K562 (cell line): ENCODE measurements around the gene TADA1. TPM values are rescaled to one million over a fixed set of nuclear protein-coding genes. Genes with fewer than 3 reads are reported as not detected.
A peak's percentile ranks its signal among the peaks of the same experiment; 100 is the strongest.

Source experiments
- CBFB ChIP-seq: sonication (generic); formaldehyde crosslinking; IDR thresholded peaks from 2 replicates; pipeline ENCODE4 v1.4.0; 2020; ENCODE audit warnings: mild to moderate bottlenecking, missing genetic modification reagents
- CBX2 ChIP-seq: fragments of 200-600 bp; sonication (generic); IDR thresholded peaks from one replicate; pipeline ENCODE4 v1.6.1; 2012; ENCODE audit warnings: mild to moderate bottlenecking, low read length, inconsistent platforms; ENCODE audit not compliant: insufficient read depth, poor library complexity, severe bottlenecking
- CBX8 ChIP-seq: fragments of 200-600 bp; sonication (generic); IDR thresholded peaks from 2 replicates; pipeline ENCODE4 v1.6.1; 2012; ENCODE audit warnings: borderline replicate concordance, mixed run types, low read depth, mild to moderate bottlenecking, moderate library complexity, mixed read lengths, low read length, control low read depth, inconsistent platforms; ENCODE audit not compliant: poor library complexity, severe bottlenecking; ENCODE audit errors: extremely low read depth
- FOXP1 ChIP-seq: sonication (generic); formaldehyde crosslinking; IDR thresholded peaks from 2 replicates; pipeline ENCODE4 v1.8.0; 2022; ENCODE audit warnings: mild to moderate bottlenecking, missing genetic modification reagents
- ILK ChIP-seq: fragments of 450-650 bp; IDR thresholded peaks from 2 replicates; pipeline ENCODE4 v1.6.1; 2016; ENCODE audit warnings: missing genetic modification characterization, low read depth, mild to moderate bottlenecking, missing compliant biosample characterization, moderate library complexity, borderline replicate concordance
- KLF13 ChIP-seq: fragments of 450-650 bp; IDR thresholded peaks from 2 replicates; pipeline ENCODE4 v1.6.1; 2016; ENCODE audit warnings: missing genetic modification characterization, low read depth, mild to moderate bottlenecking, missing compliant biosample characterization, moderate library complexity, borderline replicate concordance
- NR1H2 ChIP-seq: sonication (generic); formaldehyde crosslinking; IDR thresholded peaks from 2 replicates; pipeline ENCODE4 v1.4.0; 2020; ENCODE audit warnings: mild to moderate bottlenecking, missing genetic modification reagents
- PHB ChIP-seq: fragments of 250-450 bp; sonication (Bioruptor Pico); IDR thresholded peaks from 2 replicates; pipeline ENCODE4 v1.5.0; 2021
- RBM39 ChIP-seq: fragments of 200-400 bp; formaldehyde crosslinking; optimal IDR thresholded peaks from 2 replicates; pipeline ENCODE3; 2018; ENCODE audit warnings: low read depth, low read length
- SMARCB1 ChIP-seq: IDR thresholded peaks from 2 replicates; pipeline ENCODE4 v1.6.1; 2011; ENCODE audit warnings: improper control_type of control experiment, low read depth; ENCODE audit not compliant: insufficient read length
- SMARCC2 ChIP-seq: fragments of 450-650 bp; IDR thresholded peaks from 2 replicates; pipeline ENCODE4 v1.6.1; 2017; ENCODE audit warnings: antibody characterized with exemption, moderate library complexity, mild to moderate bottlenecking, low read depth
- SRSF7 ChIP-seq: fragments of 200-400 bp; formaldehyde crosslinking; optimal IDR thresholded peaks from 2 replicates; pipeline ENCODE3; 2017; ENCODE audit warnings: mild to moderate bottlenecking, low read depth, low read length
- TARDBP ChIP-seq: fragments of 450-650 bp; IDR thresholded peaks from 2 replicates; pipeline ENCODE4 v1.6.1; 2016
- ZNF224 ChIP-seq: sonication (generic); formaldehyde crosslinking; IDR thresholded peaks from 2 replicates; pipeline ENCODE4 v1.8.0; 2022; ENCODE audit warnings: mild to moderate bottlenecking, missing genetic modification reagents
- ZNF232 ChIP-seq: sonication (generic); formaldehyde crosslinking; IDR thresholded peaks from 2 replicates; pipeline ENCODE4 v1.8.0; 2022; ENCODE audit warnings: mild to moderate bottlenecking, missing genetic modification reagents
- ZNF280B ChIP-seq: fragments of 250-450 bp; sonication (Bioruptor Pico); IDR thresholded peaks from 2 replicates; pipeline ENCODE4 v1.5.1; 2021; ENCODE audit warnings: mild to moderate bottlenecking
- ZNF316 ChIP-seq: fragments of 450-650 bp; IDR thresholded peaks from 2 replicates; pipeline ENCODE4 v1.6.1; 2016
- polyA plus RNA-seq, 8 experiments: library from polyadenylated mRNA; depleted of rRNA in 4 of 8; stranded (reverse) in 5 of 8; unstranded in 3 of 8; fragments of >200 nt; fragmentation: Nextera tagmentation in 2 of 8; fragmentation: Illumina TruSeq in 1 of 8; extraction: Ambion mirVana in 2 of 8; extraction: Trizol in 1 of 8; gene quantifications; 2 replicates each; pipeline versions ENCODE4 v1.2.1 to v1.2.3, GENCODE V29; 2011 to 2014; ENCODE audit warnings: inconsistent platforms in 1 of 8, missing spikeins in 1 of 8
- total RNA-seq, 7 experiments: library from RNA; depleted of rRNA in 6 of 7; stranded (reverse); fragments of >200 nt in 6 of 7; fragmentation: Illumina TruSeq in 2 of 7; extraction: Trizol in 2 of 7; gene quantifications; 2 replicates each; pipeline versions ENCODE4 v1.2.1 to v1.2.3, GENCODE V29; 2011 to 2021; ENCODE audit warnings: low replicate concordance in 1 of 7
- TF ChIP-seq, protein P1 (sequence below): sonication (generic); formaldehyde crosslinking; IDR thresholded peaks from 2 replicates; pipeline ENCODE4 v1.8.1; 2023; ENCODE audit warnings: missing genetic modification reagents, mild to moderate bottlenecking, borderline replicate concordance

The TADA1 gene
- total and polyA plus RNA-seq, 9 of the 15 experiments (the other 6 are each of a cell fraction or from before 2014, with no cell fraction given) = 15.9 to 76.5 (median 28.7) TPM

GRCh38 chr1:166875734-166876539 is at the start of gene TADA1 (continued):
- TF ChIP-seq ZNF316 = no peak
- no peak for TF ChIP-seq SMARCC2
- TF ChIP-seq SMARCB1 = no peak
- TF ChIP-seq KLF13 = peak; percentile 46; the same call in 1 of the 2 replicates
- no peak for TF ChIP-seq PHB
- TF ChIP-seq, protein P1, sequence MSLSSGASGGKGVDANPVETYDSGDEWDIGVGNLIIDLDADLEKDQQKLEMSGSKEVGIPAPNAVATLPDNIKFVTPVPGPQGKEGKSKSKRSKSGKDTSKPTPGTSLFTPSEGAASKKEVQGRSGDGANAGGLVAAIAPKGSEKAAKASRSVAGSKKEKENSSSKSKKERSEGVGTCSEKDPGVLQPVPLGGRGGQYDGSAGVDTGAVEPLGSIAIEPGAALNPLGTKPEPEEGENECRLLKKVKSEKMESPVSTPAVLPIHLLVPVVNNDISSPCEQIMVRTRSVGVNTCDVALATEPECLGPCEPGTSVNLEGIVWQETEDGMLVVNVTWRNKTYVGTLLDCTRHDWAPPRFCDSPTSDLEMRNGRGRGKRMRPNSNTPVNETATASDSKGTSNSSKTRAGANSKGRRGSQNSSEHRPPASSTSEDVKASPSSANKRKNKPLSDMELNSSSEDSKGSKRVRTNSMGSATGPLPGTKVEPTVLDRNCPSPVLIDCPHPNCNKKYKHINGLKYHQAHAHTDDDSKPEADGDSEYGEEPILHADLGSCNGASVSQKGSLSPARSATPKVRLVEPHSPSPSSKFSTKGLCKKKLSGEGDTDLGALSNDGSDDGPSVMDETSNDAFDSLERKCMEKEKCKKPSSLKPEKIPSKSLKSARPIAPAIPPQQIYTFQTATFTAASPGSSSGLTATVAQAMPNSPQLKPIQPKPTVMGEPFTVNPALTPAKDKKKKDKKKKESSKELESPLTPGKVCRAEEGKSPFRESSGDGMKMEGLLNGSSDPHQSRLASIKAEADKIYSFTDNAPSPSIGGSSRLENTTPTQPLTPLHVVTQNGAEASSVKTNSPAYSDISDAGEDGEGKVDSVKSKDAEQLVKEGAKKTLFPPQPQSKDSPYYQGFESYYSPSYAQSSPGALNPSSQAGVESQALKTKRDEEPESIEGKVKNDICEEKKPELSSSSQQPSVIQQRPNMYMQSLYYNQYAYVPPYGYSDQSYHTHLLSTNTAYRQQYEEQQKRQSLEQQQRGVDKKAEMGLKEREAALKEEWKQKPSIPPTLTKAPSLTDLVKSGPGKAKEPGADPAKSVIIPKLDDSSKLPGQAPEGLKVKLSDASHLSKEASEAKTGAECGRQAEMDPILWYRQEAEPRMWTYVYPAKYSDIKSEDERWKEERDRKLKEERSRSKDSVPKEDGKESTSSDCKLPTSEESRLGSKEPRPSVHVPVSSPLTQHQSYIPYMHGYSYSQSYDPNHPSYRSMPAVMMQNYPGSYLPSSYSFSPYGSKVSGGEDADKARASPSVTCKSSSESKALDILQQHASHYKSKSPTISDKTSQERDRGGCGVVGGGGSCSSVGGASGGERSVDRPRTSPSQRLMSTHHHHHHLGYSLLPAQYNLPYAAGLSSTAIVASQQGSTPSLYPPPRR (CRISPR knock-in tag) = no peak
- TF ChIP-seq SRSF7 = no peak
- TF ChIP-seq NR1H2 (CRISPR knock-in tag) = no peak
- TF ChIP-seq ZNF224 (CRISPR knock-in tag) = no peak
- TF ChIP-seq ILK (tag) = no peak
- TF ChIP-seq TARDBP = no peak
- TF ChIP-seq ZNF280B (CRISPR knock-in tag) = no peak
- peak; percentile 91; the same call in 1 of the 2 replicates for TF ChIP-seq CBFB
- TF ChIP-seq FOXP1 (CRISPR knock-in tag) = peak; percentile 94
- TF ChIP-seq ZNF232 (CRISPR knock-in tag) = peak; percentile 11
- no peak for TF ChIP-seq CBX8
- no peak for TF ChIP-seq RBM39
- TF ChIP-seq CBX2 = no peak
